HL-60/S4 treated with retinoic acid at 250 ng/mL for 4 days and 3 days (cell line): ENCODE data around the gene MCM5.
"Not testable (repeated sequence)": the region's sequence is repeated elsewhere in the genome, so short reads cannot be mapped to it uniquely, and the experiment has no call there.

ENCODE experiments used
- in situ Hi-C: fragments of 300-500 bp; cut with MboI; formaldehyde crosslinking; loops from 2 replicates; pipeline ENCODE4 v1.7.0; 2022; ENCODE audit warnings: low sequenced_read_pairs

Gene MCM5

GRCh38 chr22:35378621-35379020 lies 21.3 kb upstream of the MCM5 start:
- in situ Hi-C loops, result no loop called here

GRCh38 chr22:35379146-35379993 lies 20.6 kb upstream of the MCM5 start:
- in situ Hi-C loops, result no loop called here

GRCh38 chr22:35380013-35380412 lies 19.9 kb upstream of the MCM5 start:
- in situ Hi-C loops, result no loop called here

DNA sequence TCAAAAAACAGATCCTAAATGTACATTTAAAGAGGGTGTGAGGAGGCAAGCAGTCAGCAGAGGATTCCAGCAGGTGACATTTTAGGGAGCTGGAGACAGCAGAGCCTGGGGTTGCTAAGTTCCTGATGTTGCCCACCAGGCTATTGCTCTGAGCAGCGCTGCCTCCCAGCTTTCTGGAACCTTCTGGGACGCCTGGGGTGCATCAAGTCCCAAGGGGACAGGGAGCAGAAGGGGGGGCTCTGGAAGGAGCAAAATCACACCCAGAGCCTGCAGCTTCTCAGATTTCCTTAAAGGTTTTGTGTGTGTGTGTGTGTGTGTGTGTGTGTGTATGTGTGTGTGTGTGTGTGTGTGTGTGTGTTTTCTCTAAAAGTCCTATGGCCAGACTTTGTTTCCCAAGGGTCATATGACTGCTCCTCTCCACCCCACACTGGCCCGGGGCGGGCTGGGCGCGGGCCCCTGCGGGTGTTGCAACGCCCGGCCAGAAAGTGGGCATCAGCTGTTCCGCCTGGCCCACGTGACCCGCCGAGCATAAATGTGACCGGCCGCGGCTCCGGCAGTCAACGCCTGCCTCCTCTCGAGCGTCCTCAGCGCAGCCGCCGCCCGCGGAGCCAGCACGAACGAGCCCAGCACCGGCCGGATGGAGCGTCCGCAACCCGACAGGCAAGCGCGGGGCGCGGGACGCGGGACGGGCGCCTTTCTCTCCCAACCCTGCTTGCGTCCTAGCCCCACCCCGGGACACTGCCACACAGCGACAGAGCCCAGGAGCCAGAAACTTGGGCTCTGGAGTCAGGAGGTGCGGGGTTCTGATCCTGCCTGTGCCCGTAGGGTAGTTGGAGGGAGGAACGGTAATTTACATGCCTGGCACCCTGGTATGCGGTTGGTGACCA lies 19.2 kb upstream of the MCM5 start, which contains the start of gene HMOX1:
TSS of gene HMOX1 (plus strand) at position 560 of the 887 bp plus-strand sequence. CDS start at position 638, 78 bp downstream.
- in situ Hi-C loops, result no loop called here

DNA sequence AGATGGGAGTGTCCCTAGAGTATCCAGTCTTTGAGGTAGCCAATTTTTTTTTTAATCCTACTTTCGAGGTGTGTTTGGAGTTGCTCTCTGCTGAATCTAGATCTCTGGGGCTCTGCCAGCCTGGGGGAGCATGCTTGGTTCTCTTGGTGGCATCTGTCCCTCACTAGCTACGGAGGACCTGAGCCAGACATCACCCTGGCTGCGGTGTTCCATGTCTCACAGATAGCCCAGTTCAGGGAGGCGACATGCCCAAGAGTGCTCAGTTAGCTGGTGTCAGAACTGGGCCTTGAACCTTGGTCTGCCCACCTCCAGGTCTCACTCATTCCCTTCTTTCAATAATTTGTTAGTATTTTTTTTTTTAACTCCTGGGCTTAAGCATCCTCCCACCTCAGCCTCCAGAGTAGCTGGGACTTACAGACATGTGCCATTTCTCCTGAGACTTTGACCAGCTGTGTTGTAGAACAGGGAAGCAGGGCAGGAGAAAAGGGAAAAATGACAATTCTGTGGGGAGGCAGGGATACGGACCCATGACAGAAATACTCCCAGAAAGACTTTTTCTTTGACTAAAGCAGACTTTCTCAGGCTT lies 18.4 kb upstream of the MCM5 start:
- in situ Hi-C loops, result no loop called here

GRCh38 chr22:35383679-35384071 lies 16.3 kb upstream of the MCM5 start:
- in situ Hi-C loops, result no loop called here

DNA sequence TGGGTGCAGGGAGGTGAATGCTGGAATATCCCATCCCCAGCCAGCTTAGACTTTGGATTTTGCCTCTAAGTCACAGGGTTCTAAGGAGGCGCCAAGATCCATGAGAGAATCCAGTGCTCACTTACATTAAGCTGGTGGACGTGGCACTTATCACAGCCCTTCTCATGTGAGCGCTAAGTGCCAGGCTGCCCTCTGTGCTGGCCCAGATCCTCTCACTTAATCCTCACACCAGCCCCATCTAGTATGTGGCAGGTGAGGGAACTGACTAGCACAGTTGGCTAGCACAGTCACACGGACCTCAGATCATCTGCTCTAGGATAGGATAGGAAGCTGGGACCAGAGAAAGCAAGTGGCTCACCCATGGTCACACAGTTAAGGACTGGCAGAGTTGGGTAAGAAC lies 15.4 kb upstream of the MCM5 start:
- in situ Hi-C loops, result no loop called here

DNA sequence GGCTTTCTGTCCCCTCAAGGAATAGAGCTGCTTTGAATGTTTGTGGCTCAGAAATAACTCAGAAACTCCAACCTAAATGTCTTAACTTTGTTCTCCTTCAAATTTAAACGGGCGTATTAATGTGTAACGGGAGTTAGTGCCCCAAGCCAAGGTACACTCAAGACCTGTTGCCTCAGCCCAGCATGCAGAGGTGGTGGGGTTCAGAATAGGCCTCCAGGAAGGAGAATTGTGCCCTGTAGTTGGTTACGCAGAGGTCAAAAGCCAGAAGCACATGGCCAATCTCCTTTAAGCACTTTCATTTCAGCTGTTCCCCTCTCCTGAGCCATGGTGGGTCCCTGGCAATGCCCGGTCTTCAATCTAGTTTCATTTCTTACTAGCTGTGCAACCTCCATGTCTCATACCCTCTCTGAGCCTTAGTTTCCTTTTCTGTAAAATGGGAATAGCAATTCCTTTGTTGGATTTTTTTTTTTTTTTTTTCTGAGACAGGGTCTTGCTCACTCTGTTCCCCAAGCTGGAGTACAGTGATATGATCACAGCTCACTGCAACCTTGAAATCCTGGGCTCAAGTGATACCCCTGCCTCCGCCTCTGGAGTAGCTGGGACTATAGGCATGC lies 14.9 kb upstream of the MCM5 start:
- in situ Hi-C loops, result no loop called here

- in situ Hi-C loops, result no loop called here
Measured at GRCh38 chr22:35386670-35387288, 13.2 kb upstream of the MCM5 start.

DNA sequence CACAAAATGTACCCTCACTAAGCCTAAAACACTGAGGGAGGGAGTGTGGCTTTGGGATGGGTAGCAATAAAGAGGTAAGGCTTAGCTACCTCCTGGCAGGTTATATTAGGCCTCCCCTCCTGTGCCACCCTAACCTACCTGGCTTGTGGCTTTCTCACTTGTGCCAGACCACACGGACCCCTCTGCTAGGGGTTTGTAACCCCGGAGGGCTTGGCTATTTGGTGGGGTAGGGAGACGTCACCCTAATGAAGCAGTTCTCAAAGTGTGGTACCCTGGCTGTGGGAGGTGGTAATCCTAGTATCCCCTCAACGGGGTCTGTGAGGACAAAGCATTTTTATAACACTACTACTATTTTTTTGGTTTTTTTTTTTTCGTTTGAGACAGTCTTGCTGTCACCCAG lies 9.0 kb upstream of the MCM5 start:
- in situ Hi-C loops, result no loop called here

DNA sequence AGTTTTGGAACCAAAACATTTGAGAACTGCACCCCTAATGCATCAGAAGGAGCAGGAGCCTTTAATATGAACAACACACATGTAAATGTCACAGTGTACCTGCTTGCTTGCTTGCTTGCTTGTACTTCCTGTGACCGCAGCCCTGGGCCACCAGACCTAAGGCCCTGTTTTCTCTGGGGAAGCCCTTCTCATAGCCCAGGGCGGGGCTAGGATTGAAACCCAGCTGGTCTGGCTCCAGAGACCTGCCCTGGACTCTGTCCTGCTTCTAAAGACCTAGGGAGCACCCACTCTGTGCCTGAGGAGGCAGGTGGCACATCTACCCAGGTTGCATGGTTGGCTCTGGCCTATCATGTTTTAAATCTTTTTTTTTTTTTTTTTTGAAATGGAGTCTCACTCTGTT lies 7.6 kb upstream of the MCM5 start:
- in situ Hi-C loops, result no loop called here

- in situ Hi-C loops, result no loop called here
Measured at GRCh38 chr22:35393116-35394010, 6.6 kb upstream of the MCM5 start.

DNA sequence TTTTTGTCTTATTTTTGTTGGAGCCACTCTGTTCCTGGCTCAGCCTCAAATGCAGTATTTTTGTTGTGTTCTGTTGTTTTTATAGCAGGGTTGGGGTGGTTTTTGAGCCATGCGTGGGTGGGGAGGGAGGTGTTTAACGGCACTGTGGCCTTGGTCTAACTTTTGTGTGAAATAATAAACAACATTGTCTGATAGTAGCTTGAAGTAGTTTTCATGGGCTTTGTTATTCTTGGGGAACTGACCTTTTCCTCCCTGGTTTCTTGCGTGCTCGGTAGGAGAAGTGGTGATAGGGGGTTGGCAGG lies 6.0 kb upstream of the MCM5 start:
- in situ Hi-C loops, result no loop called here

GRCh38 chr22:35394810-35395563 lies 5.0 kb upstream of the MCM5 start:
- in situ Hi-C loops, result no loop called here

GRCh38 chr22:35396622-35397021 lies 3.3 kb upstream of the MCM5 start:
- in situ Hi-C loops, result not testable (repeated sequence)

DNA sequence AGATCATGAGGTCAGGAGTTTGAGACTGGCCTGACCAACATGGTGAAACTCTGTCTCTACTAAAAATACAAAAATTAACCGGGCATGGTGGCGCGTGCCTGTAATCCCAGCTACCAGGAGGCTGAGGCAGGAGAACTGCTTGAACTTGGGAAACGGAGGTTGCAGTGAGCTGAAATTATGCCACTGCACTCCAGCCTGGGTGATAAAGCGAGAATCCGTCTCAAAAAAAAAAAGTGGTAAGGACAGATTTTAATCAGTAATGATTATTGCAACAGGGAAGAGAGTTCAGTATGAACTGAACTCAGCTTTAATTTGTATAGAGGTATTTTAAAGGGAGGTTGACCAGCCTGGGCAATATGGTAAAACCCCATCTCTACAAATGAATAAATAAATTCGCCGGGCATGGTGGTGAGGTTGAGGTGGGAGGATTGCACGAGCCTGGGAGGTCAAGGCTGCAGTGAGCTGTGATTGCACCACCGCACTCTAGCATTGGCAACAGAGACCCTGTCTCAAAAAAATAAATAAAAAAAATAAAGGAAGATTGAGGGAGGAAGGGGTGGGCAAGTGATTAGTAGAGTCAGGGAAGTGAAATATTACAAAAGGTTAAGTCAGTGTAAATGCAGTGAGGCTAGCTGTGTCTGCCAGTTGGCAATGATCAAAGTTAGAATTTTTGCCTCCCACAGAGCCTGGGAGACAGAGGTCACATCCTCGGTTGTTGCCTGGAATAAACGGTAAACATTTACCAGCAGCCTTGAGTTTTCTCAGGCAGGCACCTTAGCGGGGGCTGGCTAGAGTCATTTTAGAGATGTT lies 2.6 kb upstream of the MCM5 start:
- in situ Hi-C loops, result no loop called here

- in situ Hi-C loops, result no loop called here
Measured at GRCh38 chr22:35398591-35398973, 1.4 kb upstream of the MCM5 start.

DNA sequence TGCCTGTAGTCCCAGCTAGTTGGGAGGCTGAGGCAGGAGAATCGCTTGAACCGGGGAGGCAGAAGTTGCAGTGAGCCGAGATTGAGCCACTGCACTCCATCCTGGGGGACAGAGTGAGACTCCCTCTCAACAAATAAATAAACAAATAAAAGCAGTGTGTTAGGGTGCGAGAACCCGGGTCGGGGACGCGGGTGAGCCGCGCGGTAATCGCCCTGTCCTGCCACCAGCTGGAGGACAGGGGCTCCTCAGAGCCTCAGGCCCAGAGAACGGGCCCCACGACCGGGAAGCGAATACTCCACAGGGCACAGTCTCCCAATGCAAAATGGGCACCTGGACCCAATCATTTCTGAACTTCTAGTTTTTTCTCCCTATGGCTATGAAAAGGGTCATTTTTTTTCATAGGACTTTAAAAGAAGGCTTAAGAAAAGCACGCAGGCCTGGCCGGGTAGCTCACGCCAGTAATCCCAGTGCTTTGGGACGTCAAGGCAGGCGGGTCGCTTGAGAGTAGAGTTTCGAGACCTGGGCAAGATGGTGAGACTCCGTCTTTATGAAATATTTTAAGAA lies 744 bp upstream of the MCM5 start:
- in situ Hi-C loops, result no loop called here
